OCI-LY1 (cell line): Measurements from ENCODE around the gene PAQR8.

ENCODE experiments used
- EZH2 ChIP-seq: fragments of 200-600 bp; sonication (generic), shearing (Covaris generic); IDR thresholded peaks from 2 replicates; pipeline ENCODE4 v1.8.0; 2017; ENCODE audit warnings: borderline replicate concordance, mixed run types, mild to moderate bottlenecking, antibody characterized with exemption, low read length, moderate library complexity, mixed read lengths
- TF ChIP-seq, protein P1 (sequence below): fragments of 200-600 bp; sonication (generic), shearing (Covaris generic); IDR thresholded peaks from 2 replicates; pipeline ENCODE4 v1.5.1; 2017; ENCODE audit warnings: mild to moderate bottlenecking, antibody characterized with exemption, low read length, moderate library complexity, mixed read lengths

- TF ChIP-seq, protein P1, sequence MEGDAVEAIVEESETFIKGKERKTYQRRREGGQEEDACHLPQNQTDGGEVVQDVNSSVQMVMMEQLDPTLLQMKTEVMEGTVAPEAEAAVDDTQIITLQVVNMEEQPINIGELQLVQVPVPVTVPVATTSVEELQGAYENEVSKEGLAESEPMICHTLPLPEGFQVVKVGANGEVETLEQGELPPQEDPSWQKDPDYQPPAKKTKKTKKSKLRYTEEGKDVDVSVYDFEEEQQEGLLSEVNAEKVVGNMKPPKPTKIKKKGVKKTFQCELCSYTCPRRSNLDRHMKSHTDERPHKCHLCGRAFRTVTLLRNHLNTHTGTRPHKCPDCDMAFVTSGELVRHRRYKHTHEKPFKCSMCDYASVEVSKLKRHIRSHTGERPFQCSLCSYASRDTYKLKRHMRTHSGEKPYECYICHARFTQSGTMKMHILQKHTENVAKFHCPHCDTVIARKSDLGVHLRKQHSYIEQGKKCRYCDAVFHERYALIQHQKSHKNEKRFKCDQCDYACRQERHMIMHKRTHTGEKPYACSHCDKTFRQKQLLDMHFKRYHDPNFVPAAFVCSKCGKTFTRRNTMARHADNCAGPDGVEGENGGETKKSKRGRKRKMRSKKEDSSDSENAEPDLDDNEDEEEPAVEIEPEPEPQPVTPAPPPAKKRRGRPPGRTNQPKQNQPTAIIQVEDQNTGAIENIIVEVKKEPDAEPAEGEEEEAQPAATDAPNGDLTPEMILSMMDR, result no peak
- no peak for TF ChIP-seq EZH2
These were observed 14.1 kb upstream of the PAQR8 start for GRCh38 chr6:52347818-52348217.
